GM18498 (cell line): Measurements from ENCODE around the gene RPL38.

Experiments
- ATAC-seq: cut with Tn5 transposase; IDR thresholded peaks from one replicate; pipeline ENCODE4 v1.9.1; 2021; ENCODE audit warnings: mild to moderate bottlenecking, moderate library complexity; ENCODE audit not compliant: unreplicated experiment

RPL38 gene

DNA sequence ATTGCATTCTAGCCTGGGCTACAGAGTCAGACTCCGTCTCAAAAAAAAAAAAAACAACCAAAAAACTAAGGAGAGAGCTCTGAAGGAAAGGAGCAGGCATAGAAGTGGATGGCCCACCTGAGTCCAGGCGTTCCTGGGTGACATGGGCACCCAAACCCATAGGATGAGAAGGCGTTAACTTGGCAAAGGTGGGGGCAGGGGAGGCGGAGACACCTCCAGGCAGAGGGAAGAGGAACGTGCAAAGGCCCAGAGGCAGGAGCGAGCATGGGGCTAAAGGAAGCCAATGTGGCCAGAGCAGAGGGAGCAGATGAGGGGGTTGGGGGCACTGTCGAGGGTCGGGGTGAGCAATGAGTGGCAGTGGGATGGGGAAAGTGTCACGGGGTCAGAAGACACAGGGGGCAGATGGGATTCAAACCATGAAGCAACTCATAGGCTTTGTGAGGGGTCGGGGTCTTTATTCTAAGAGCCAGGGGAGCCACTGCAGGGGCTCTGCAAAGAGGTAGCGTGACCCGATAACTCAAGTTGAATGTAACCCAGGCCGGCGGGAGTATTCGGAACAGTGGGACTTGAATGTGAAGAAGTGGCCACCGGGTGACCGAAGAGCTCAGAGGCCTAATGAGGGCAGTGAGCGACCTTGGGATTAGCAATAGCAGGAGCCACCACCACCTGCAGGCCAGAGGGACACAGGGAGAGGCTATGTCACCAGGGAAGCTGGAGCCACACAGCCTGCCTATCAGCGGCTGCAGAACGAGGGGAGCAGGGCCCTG is 21.7 kb downstream of the RPL38 start:
- ATAC-seq: no peak

- no peak for ATAC-seq
Observed at GRCh38 chr17:74226252-74226651, 22.8 kb downstream of the RPL38 start.

GRCh38 chr17:74227271-74228080 is 24.0 kb downstream of the RPL38 start:
- ATAC-seq: no peak

GRCh38 chr17:74228306-74228978 is 25.0 kb downstream of the RPL38 start:
- no peak for ATAC-seq

GRCh38 chr17:74230896-74231295 is 27.4 kb downstream of the RPL38 start:
- ATAC-seq: no peak

GRCh38 chr17:74231928-74232907 is 28.7 kb downstream of the RPL38 start:
- no peak for ATAC-seq

- ATAC-seq: no peak
Observed at GRCh38 chr17:74233937-74234336, 30.5 kb downstream of the RPL38 start.

GRCh38 chr17:74234486-74234885 is 31.0 kb downstream of the RPL38 start:
- ATAC-seq: no peak

- no peak for ATAC-seq
Observed at GRCh38 chr17:74235040-74235581, 31.6 kb downstream of the RPL38 start.

DNA sequence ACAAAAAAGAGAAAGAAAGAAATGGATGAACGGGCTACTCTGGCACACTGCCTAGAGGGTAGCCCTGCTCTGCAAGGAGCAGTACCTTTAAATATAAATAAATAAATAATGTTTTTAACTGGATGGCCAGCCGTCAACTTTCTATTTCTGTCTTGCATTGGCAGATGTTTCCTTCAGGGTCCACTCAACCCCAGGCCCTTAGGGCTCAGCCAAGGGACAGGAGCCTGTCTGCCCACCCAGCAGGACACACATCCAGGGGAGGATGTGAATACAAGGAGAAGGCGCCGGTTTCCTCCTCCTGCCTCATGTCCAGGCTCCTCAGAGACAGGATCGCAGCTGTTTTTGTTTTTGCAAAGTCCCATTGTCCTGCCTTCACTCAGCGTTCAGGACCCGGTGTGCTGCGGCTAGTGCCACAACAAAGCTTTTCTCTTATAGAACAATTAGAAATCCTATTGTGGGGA is 32.5 kb downstream of the RPL38 start:
- ATAC-seq: no peak

DNA sequence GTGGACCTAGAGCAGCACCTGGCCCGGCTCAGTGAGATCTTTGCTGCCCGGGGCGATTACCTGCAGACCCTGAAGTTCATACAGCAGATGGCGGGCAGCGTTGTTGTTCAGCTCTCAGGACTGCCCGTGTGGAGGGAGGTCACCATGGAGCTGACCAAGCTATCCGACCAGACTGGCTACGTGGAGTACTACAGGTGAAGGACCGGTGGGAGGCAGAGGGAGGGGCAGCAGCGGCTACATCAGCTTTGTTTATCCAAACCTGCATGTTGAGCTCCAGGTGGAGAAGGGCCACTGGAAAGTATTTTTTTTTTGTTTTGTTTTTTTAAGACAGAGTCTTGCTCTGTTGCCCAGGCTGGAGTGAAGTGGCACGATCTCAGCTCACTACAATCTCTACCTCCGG is 33.8 kb downstream of the RPL38 start:
- no peak for ATAC-seq

DNA sequence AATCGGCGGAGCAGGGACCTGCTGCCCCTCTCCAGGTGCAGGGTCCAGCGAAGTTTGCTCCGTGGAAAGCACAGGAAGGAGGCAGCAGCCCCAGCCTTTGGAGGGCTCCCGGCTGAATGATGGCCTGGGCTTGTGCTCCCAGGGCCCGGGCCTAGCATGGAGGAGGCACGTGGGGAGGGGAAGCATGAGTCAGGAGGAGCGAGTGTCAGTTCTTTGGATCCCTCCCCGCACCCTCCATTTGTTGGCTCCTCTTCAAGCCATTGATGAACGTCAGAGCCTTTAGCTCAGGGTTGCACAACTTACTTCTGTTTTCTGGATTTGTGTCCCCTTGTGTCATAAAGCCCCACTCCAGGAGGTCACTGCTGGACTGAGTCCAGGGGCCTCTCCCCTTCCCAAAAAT is 35.7 kb downstream of the RPL38 start:
- ATAC-seq: no peak

GRCh38 chr17:74240618-74241205 is 37.2 kb downstream of the RPL38 start:
- ATAC-seq: no peak

- no peak for ATAC-seq
Observed at GRCh38 chr17:74241431-74241830, 38.0 kb downstream of the RPL38 start.

GRCh38 chr17:74241847-74242246 is 38.4 kb downstream of the RPL38 start:
- no peak for ATAC-seq

GRCh38 chr17:74243013-74243755 is 39.7 kb downstream of the RPL38 start:
- no peak for ATAC-seq

DNA sequence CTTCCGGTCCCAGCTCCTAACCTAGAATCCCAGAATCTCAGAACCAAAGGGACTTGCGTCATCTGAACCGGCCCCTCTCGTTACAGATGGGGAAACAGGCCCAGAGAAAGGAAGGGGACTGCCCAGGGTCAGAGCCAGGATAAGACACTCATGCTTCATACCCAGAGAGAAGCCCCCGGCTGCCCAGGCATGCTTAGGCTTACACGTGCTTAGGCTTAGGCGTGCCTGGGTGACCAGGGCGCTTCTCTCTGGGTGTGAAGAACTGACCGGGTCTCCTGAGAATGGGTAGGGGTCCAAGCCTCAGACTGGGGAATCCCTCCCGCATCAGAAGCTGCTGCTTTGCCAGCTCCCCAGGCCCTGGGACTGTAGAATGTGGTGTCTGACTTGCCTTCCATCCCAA is 40.6 kb downstream of the RPL38 start:
- no peak for ATAC-seq

DNA sequence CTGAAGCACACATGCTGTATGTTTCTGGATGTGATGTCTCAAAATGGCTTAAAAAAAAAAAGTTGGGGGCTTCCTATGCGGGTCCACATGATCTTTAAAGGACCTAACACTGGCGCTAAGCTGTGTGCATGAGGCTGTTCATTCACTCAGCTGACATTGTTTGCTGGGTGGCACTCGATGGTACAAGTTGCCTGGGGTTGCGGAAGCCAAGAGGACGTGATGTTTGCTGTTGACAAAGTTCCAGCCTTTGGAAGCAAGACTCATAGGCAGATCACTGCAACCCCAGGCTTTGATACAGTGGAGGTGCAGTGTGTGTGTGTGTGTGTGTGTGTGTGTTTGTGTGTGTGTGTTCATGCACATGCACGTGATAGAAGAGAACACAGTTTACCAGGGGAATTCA is 41.1 kb downstream of the RPL38 start:
- ATAC-seq: no peak
